Cardiac septum (tissue), 1 donor: ENCODE measurements around the gene FBXO31. TPM values are rescaled to one million over a fixed set of nuclear protein-coding genes. Genes with fewer than 3 reads are reported as not detected.

Experiments used
- DNase-seq: peaks from one replicate; pipeline ENCODE4 v3.0.0-alpha.2; 2020; ENCODE audit warnings: low spot score
- intact Hi-C: fragments of 100-400 bp; cut with DNase I; formaldehyde crosslinking; loops from one replicate; pipeline ENCODE4 v1.14.0; 2022
- total RNA-seq: library from RNA; stranded (reverse); fragmentation: NEBNext Ultra II Directional; extraction: Animal tissue kit (Norgen Biotek cat#: 25700); gene quantifications from one replicate; pipeline ENCODE4 v1.2.1, GENCODE V29; 2021
- donor health status: DM: no; HTN: no; CAD: no.

The FBXO31 gene
- total RNA-seq, 1 donor from 2014 or later, result 73.9 TPM

- DNase-seq, result no peak
These were observed 48.6 kb downstream of the FBXO31 start for GRCh38 chr16:87334651-87335624.

GRCh38 chr16:87333581-87334331, 49.8 kb downstream of the FBXO31 start:
- intact Hi-C loops, result no loop called here
- DNase-seq, result no peak

More at GRCh38 chr16:87334651-87335624, 48.6 kb downstream of the FBXO31 start:
- intact Hi-C loops, result no loop called here

GRCh38 chr16:87333101-87333500, 50.5 kb downstream of the FBXO31 start:
- intact Hi-C loops, result no loop called here
- no peak for DNase-seq

GRCh38 chr16:87332150-87332549, 51.4 kb downstream of the FBXO31 start:
- intact Hi-C loops, result no loop called here

GRCh38 chr16:87331241-87331801, 52.3 kb downstream of the FBXO31 start:
- no peak for DNase-seq

More at GRCh38 chr16:87332150-87332549, 51.4 kb downstream of the FBXO31 start:
- DNase-seq, result no peak

GRCh38 chr16:87330646-87331045, 52.9 kb downstream of the FBXO31 start:
- intact Hi-C loops, result no loop called here
- no peak for DNase-seq

More at GRCh38 chr16:87331241-87331801, 52.3 kb downstream of the FBXO31 start:
- intact Hi-C loops, result no loop called here

GRCh38 chr16:87330257-87330624, 53.3 kb downstream of the FBXO31 start:
- DNase-seq, result no peak
- intact Hi-C loops, result no loop called here

- intact Hi-C loops, result loop anchor here (10.0 kb wide), 1 partner anchor 245 kb away; no protein-coding TSS in a partner anchor
- peak; percentile 65 for DNase-seq
These were observed 53.9 kb downstream of the FBXO31 start for GRCh38 chr16:87329436-87330256.

- DNase-seq, result no peak
- intact Hi-C loops, result loop anchor here (10.0 kb wide), 1 partner anchor 246 kb away; no protein-coding TSS in a partner anchor
These were observed 54.7 kb downstream of the FBXO31 start for GRCh38 chr16:87328846-87329245.

- DNase-seq, result no peak
- intact Hi-C loops, result loop anchor here (10.0 kb wide), 1 partner anchor 247 kb away; no protein-coding TSS in a partner anchor
These were observed 55.6 kb downstream of the FBXO31 start for GRCh38 chr16:87327798-87328495.

- intact Hi-C loops, result loop anchor here (10.0 kb wide), 1 partner anchor 249 kb away; no protein-coding TSS in a partner anchor
- no peak for DNase-seq
These were observed 57.4 kb downstream of the FBXO31 start for GRCh38 chr16:87326151-87326571.

GRCh38 chr16:87325423-87325858, 58.1 kb downstream of the FBXO31 start:
- intact Hi-C loops, result loop anchor here (10.0 kb wide), 1 partner anchor 249 kb away; no protein-coding TSS in a partner anchor
- no peak for DNase-seq

- peak; percentile 51 for DNase-seq
- intact Hi-C loops, result loop anchor here (10.0 kb wide), 1 partner anchor 250 kb away; no protein-coding TSS in a partner anchor
These were observed 58.9 kb downstream of the FBXO31 start for GRCh38 chr16:87324411-87325275.

GRCh38 chr16:87323727-87324410, 59.7 kb downstream of the FBXO31 start:
- intact Hi-C loops, result loop anchor here (10.0 kb wide), 1 partner anchor 251 kb away; no protein-coding TSS in a partner anchor
- DNase-seq, result no peak

- intact Hi-C loops, result loop anchor here (10.0 kb wide), 1 partner anchor 252 kb away; no protein-coding TSS in a partner anchor
- DNase-seq, result no peak
These were observed 60.5 kb downstream of the FBXO31 start for GRCh38 chr16:87322833-87323726.
